ENCODE measurements around the gene RAD51B.

The RAD51B gene

GRCh38 chr14:67900231-67900630, 80.7 kb downstream of the RAD51B start:
- no peak for DNase-seq (ENCODE audit: low read depth)

DNA sequence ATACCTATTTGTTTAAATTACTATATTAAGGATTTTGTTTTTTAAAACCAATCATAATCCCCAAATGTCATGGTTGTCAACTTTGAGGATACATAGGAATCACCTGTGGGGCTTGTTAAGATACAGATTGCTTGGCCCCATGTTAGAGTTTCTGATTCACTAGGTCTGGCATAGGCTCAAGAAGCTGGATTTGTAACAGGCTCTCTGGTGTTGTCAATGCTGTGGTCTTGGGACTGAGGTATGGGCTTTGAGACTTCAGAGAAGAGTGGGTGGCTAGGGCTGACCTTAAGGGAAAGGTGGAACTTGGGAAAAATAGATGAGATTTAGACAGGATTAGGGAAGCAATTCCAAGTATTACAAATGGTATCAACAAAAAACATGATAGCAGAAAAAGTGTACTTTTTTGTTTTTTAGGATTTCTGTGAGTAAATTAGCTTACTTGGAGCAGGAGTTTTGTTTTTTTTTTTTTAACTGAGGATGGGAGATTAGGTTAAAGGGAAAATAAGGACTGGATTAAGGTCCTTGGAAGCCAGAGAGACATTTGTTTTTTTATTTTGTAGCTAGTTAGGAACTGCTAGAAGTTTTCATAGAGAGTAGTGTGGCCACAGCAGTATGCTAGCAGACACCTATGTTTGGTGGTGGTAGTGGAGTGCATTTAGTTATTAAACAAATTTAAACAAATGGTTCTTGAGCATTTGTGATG, 88.6 kb downstream of the RAD51B start:
- peak; percentile 62 for DNase-seq (ENCODE audit: low read depth)

GRCh38 chr14:67911562-67911961, 92.0 kb downstream of the RAD51B start:
- no peak for DNase-seq (ENCODE audit: low read depth)

DNA sequence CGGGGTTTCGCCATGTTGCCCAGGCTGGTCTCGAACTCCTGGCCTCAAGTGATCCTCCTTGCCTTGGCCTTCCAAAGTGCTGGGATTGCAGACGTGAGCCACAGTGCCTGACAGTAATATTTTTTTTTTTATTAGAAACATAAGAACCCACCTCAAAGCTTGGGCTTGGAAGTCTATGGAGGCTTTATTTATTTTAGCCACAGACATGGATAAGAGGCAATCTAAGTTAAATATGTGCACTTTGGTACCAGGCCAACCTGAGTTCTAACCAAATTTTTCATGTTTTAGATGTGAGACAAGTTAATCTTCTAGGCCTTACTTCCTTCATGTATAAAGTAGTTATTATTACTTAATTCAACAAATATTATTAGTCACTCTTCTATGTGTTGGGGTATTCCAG, 96.9 kb downstream of the RAD51B start:
- DNase-seq (ENCODE audit: low read depth): no peak

GRCh38 chr14:67917006-67917405, 97.4 kb downstream of the RAD51B start:
- no peak for DNase-seq (ENCODE audit: low read depth)

GRCh38 chr14:67918838-67919237, 99.3 kb downstream of the RAD51B start:
- DNase-seq (ENCODE audit: low read depth): no peak

GRCh38 chr14:67919259-67920032, 99.9 kb downstream of the RAD51B start:
- peak; percentile 11 for DNase-seq (ENCODE audit: low read depth)

DNA sequence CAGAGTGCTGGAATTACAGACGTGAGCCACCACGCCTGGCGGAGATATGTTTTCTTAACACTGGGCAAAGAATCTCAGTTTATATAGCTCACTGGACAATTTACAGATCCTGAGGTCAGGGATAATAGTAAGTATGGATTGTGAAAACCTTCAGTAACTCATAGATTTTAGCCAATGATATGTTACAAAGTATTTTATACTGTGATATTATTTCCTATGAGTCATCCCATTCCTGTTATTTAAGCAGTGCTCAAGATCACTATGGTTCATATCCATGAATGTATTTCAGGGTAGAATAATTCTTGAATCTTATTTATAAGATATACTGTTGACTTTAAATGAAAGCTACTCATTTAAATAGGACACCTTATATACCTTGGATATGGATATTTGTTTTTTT, 107.2 kb downstream of the RAD51B start:
- peak; percentile 31 for DNase-seq (ENCODE audit: low read depth)

GRCh38 chr14:67927244-67927643, 107.7 kb downstream of the RAD51B start:
- DNase-seq (ENCODE audit: low read depth): no peak

- no peak for DNase-seq (ENCODE audit: low read depth)
Observed at GRCh38 chr14:67928375-67928774, 108.8 kb downstream of the RAD51B start.

GRCh38 chr14:67932708-67933246, 113.2 kb downstream of the RAD51B start:
- no peak for DNase-seq (ENCODE audit: low read depth)

GRCh38 chr14:67933266-67933665, 113.7 kb downstream of the RAD51B start:
- no peak for DNase-seq (ENCODE audit: low read depth)

DNA sequence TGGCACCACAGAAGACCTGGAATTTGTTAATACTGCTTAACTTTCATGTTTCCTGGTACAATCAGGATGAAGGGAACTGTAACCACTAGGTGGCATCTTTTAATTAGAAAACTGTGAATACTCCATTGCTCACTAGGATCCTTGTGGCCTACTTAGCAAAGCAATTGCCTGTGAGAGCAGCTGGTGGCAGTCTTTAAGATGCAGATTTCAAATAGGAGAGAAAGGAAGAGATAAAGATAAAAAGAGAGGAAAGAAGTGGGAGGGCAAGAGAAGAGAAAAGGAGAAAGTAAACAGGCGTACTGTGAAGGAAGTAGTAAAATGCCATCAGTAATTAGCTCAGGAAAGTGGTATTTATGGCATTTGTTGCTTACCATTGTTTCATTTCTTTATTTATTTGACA, 114.5 kb downstream of the RAD51B start:
- DNase-seq (ENCODE audit: low read depth): peak; percentile 84

DNA sequence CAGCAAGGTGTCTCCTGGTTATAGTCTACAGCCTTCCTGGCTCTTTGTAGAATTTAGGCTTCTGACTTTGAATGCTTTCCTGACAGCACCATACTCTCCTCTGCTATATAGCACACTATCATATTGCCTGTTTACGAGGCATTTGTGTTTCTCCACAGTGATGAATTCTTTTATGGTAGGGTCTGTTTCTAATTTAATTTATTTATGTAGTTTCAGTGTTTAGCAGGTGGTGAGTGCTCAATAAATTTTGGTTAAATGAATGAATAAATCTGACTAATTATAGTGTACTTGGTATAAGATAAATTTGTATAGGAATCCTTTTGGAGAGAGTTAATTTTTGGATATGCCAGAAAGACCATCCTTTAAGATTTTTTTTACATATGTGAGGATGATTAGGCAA, 115.3 kb downstream of the RAD51B start:
- no peak for DNase-seq (ENCODE audit: low read depth)

DNA sequence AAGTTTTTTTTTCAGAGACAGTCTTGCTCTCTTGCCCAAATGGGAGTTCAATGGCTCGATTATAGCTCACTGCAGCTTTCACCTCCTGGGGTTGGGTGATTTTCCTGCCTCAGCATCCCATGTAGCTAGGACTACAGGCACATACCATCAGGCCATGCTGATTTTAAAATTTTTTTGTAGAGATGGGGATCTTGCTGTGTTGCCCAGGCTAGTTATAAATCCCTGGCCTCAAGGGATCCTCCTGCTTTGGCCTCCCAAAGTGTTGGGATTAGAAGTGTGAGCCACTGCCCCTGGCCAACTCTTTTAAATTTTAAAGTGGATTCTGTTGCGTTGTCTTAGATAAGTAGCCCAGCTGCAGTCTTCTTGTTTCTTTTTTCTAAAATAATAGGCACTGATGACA, 115.8 kb downstream of the RAD51B start:
- DNase-seq (ENCODE audit: low read depth): no peak

DNA sequence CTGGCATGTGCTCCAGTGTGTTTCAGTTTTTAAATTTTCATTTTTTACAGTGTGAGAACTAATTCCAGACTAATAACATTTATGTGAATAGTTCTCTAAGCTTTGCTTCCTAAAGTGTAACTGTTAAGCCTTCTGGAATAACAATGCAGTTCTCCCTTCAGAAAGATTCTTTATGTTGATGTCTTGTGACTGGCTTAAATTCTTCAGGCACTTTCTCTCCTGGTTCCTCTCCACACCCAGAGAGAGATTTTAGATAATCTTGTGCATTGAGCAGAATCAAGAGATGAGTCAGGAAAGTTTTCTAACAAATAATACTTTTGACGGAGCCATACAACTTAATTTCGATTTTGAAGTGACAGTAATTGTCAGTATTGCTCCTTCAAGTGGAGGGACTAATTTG, 118.5 kb downstream of the RAD51B start:
- no peak for DNase-seq (ENCODE audit: low read depth)

DNA sequence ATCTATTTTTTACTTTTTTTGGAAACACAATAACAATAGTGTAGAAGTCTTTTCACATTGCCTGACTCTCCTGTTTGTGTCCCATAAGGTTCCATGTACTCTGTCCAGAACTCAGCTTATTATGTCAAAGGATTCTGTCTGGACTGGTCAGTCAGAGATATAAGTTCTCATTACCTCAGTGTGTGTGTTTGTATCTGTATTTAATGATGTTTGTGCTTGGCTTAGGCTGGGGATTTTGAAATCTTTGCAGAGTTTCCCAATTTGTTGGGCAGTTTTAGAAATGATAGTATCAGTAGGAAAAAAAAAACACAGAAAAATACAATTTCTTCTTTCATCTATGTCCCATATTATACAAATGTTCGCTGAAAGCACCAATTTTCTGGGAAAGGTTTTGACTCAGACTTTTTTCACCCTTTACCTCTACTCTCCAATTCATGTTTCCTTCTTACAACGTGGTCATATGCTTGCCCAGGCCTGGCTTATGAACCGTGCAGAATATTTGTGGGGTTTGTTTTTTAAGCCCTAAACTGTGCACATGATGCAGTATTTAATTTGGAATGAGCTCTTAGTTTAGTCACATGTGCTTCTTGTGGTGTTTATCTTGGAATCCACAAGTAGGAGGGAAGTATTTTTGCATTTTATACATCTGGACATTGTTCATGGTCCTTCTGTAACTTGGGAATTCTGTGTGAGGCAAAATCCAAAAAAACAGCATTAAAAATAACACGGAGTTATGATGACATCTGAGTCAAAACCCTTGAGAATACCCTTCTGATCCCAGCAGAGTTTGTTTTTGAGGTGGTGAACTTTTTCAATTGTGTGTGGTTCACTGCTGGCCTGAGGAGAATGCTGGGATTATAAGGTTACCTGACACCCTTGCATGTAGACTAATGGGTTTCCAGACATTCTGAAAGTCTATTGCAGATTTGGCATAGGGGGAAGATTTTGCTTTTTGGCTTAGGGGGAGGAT, 121.2 kb downstream of the RAD51B start:
- DNase-seq (ENCODE audit: low read depth): peak; percentile 64

DNA sequence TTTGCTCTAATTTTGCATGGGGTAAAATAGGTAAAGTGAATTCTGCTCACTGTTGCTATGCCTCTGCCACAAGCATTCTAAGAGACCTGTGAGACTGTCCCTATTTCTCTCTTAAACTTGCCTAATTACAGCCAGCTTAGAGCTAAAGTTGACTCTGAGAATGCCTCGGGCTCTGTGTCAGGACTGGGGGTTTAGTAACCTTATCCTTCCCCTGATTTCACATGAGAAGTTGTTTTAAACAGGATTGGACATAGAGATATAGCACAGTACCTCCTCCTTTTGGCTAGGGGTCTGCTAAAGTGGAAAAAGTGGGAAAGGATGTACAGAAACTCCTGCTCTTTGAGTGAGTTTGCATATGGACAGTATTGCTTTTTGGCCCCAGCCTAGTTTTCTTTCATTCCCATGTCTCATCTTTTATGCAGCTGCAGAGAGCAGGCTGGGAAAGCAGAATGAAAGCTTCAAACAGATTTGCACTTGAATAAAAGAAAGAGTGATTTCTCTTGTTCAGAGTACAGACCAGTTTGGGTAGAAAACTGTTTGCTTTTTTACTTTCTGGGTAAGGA, 122.0 kb downstream of the RAD51B start:
- peak; percentile 58 for DNase-seq (ENCODE audit: low read depth)

- no peak for DNase-seq (ENCODE audit: low read depth)
Observed at GRCh38 chr14:67942080-67942710, 122.6 kb downstream of the RAD51B start.

- peak; percentile 90 for DNase-seq (ENCODE audit: low read depth)
Observed at GRCh38 chr14:67943947-67944346, 124.4 kb downstream of the RAD51B start.

DNA sequence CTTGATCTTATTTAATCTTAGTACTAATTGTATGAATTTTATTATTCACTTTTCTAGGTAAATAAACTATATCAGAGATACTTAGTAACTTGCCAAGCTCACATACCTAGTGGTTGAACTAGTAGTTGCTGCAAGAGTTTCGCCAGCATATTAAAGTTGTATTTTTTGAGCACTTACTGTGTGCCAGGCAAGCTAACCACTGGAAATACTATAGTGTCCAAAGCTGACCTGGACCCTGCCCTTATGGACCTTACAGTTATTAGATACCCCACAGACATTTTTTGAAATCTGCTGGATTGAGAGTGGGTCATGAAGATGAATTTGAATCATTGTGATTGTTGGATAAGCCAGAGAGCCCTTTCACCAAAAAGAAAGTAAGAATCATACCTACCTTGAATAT, 125.0 kb downstream of the RAD51B start:
- peak; percentile 45 for DNase-seq (ENCODE audit: low read depth)

Measured in iris pigment epithelial cell (primary cell).